ENCODE measurements around the gene HGFAC. TPM values are rescaled to one million over a fixed set of nuclear protein-coding genes. Genes with fewer than 3 reads are reported as not detected.

HGFAC gene
- total RNA-seq, 1 experiment from 2014 or later: 0.37 TPM

DNA sequence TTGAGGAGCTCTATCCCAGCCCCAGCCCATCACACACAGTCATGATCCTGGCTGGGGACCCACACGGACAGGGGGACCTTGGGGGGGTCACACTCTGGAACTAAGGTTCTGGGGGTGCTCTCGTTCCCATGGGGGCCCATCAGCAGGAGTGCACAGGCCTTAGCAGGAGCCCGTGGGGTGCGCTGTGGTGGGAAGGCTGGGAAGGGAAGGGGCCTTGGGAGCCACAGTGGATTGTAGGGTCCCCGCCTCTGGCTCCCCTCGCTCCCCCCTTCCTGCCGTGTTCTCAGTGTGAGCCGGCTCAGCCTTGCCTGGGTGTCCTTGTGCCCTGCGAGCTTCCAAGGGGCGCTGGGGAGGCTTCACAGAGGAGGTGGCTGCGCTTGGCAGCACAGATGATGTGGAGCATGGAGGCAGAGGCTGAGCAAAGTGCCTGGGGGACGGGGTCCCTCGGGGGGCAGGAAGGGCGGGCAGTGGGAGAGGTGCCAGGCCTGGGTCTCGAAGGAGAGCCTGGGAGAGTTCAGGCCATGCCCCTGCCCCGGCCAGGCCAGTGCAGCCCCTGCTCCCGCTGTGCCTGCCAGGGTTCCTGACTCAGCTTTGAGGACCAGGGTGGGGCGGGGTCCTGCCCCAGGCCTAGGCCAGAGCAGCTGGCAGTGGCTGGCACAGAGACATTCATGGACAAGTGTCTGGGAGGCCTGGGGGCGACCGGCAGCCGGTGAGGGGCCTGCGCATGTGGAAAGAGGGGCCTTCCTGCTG is 5.5 kb upstream of the HGFAC start:
- peaks cover 2 to 13% of the 10 kb centered on the region in 2 experiments; a peak in 3 of 4 replicates for H3K4me1 Mint-ChIP-seq
- H3K9me3 Mint-ChIP-seq: no peaks in the 10 kb centered on the region
- no peaks in the 10 kb centered on the region for H3K79me1 ChIP-seq (ENCODE audit: insufficient read depth, low read depth, low read length, poor library complexity, severe bottlenecking)
- no peaks in the 10 kb centered on the region for H4K20me1 ChIP-seq (ENCODE audit: control insufficient read depth, insufficient read depth, insufficient read length)
- no peak overlapping the region for H2BK5ac ChIP-seq (ENCODE audit: insufficient read length, low read length)
- no peak overlapping the region for H2AFZ ChIP-seq (ENCODE audit: low read length)
- peak overlapping the region; percentile 54 for H3K14ac ChIP-seq (ENCODE audit: insufficient read depth, low read length)
- TF ChIP-seq, protein P1, sequence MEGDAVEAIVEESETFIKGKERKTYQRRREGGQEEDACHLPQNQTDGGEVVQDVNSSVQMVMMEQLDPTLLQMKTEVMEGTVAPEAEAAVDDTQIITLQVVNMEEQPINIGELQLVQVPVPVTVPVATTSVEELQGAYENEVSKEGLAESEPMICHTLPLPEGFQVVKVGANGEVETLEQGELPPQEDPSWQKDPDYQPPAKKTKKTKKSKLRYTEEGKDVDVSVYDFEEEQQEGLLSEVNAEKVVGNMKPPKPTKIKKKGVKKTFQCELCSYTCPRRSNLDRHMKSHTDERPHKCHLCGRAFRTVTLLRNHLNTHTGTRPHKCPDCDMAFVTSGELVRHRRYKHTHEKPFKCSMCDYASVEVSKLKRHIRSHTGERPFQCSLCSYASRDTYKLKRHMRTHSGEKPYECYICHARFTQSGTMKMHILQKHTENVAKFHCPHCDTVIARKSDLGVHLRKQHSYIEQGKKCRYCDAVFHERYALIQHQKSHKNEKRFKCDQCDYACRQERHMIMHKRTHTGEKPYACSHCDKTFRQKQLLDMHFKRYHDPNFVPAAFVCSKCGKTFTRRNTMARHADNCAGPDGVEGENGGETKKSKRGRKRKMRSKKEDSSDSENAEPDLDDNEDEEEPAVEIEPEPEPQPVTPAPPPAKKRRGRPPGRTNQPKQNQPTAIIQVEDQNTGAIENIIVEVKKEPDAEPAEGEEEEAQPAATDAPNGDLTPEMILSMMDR (conservative IDR thresholded peaks at IDR 0.05): no peak
- no peak overlapping the region for H3T11ph ChIP-seq (ENCODE audit: low read length)
- no peak overlapping the region for H2AK5ac ChIP-seq (ENCODE audit: insufficient read length, low read length)
- H4K8ac ChIP-seq (replicated peaks; ENCODE audit: insufficient read length, low read depth, low read length): no peak overlapping the region
- no peak overlapping the region for H3K27ac ChIP-seq (ENCODE audit: insufficient read length, low read depth, low read length)
- H3K79me2 ChIP-seq (ENCODE audit: insufficient read depth, low read length): no peaks in the 10 kb centered on the region
- H3K4me2 ChIP-seq (ENCODE audit: insufficient read depth, insufficient read length, low read length): no peak overlapping the region
- H3K23me2 ChIP-seq (ENCODE audit: insufficient read length, low read depth, low read length, poor library complexity, severe bottlenecking): no peaks in the 10 kb centered on the region
- no peaks in the 10 kb centered on the region; the same call in 1 of the 2 replicates for H3K27me3 Mint-ChIP-seq (ENCODE audit: low read depth)
- no peak overlapping the region for H2BK20ac ChIP-seq (ENCODE audit: low read depth, low read length, poor library complexity, severe bottlenecking)
- no peak overlapping the region for H3K4me3 Mint-ChIP-seq
- H2BK12ac ChIP-seq (ENCODE audit: insufficient read length, low read depth, low read length): no peak overlapping the region
- H3K56ac ChIP-seq (ENCODE audit: insufficient read length, low read depth, low read length): no peak overlapping the region
- no peak overlapping the region for H3K27ac Mint-ChIP-seq
- H3K27me3 ChIP-seq (ENCODE audit: insufficient read depth, low read length): no peaks in the 10 kb centered on the region
- no peaks in the 10 kb centered on the region for H3K36me3 Mint-ChIP-seq (ENCODE audit: insufficient read depth in 1 of 3, low read depth in 3 of 3)
- H2BK120ac ChIP-seq (ENCODE audit: low read depth, low read length, poor library complexity, severe bottlenecking): no peak overlapping the region
- no CpG with 5 or more reads among the region's 22 CpGs for WGBS (ENCODE audit: extremely low coverage, insufficient read length, low lambda C conversion rate)
- no peak overlapping the region for H2BK15ac ChIP-seq (ENCODE audit: low read depth, low read length)
- no peak overlapping the region for H3K9ac ChIP-seq (ENCODE audit: extremely low read depth, insufficient read length, low read length)
- no peaks in the 10 kb centered on the region for H3K9me3 ChIP-seq (ENCODE audit: control insufficient read depth, low read depth, low read length)
- no peak overlapping the region for H4K5ac ChIP-seq (ENCODE audit: insufficient read length, low read depth, low read length)
- H3K4ac ChIP-seq (ENCODE audit: low read depth, low read length): no peak overlapping the region
- DNase-seq: no peak
- no peak overlapping the region for H3K18ac ChIP-seq (ENCODE audit: insufficient read length, low read depth, low read length)
- no peak overlapping the region for H4K91ac ChIP-seq (ENCODE audit: insufficient read length, low read depth, low read length)
- H3K23ac ChIP-seq (ENCODE audit: insufficient read length, low read depth, low read length): no peak overlapping the region
- H3K4me1 ChIP-seq (ENCODE audit: insufficient read depth, low read length): no peaks in the 10 kb centered on the region

Measured in H9 (cell line).